Chondrocyte (in vitro differentiated cells): ENCODE measurements around the gene DNAI1. TPM values are rescaled to one million over a fixed set of nuclear protein-coding genes. Genes with fewer than 3 reads are reported as not detected.

Experiments used
- DNase-seq: peaks from one replicate; pipeline ENCODE4 v3.0.0; 2021; ENCODE audit warnings: mixed read lengths, low spot score
- H3K27ac Mint-ChIP-seq: one replicate; pipeline ENCODE4 v1.8.0; 2021; ENCODE audit warnings: mild to moderate bottlenecking, moderate library complexity, mixed read lengths; ENCODE audit not compliant: unreplicated experiment
- H3K27me3 Mint-ChIP-seq: 2 replicates; pipeline ENCODE4 v1.8.0; 2021; ENCODE audit warnings: low read depth, mixed read lengths
- H3K36me3 Mint-ChIP-seq: 2 replicates; pipeline ENCODE4 v1.8.0; 2021; ENCODE audit warnings: low read depth, mixed read lengths
- H3K4me1 Mint-ChIP-seq: 2 replicates; pipeline ENCODE4 v1.8.0; 2021; ENCODE audit warnings: low read depth, mild to moderate bottlenecking, mixed read lengths
- H3K4me3 Mint-ChIP-seq: one replicate; pipeline ENCODE4 v1.8.0; 2021; ENCODE audit warnings: mild to moderate bottlenecking, moderate library complexity, mixed read lengths; ENCODE audit not compliant: unreplicated experiment
- H3K9me3 Mint-ChIP-seq: 2 replicates; pipeline ENCODE4 v1.8.0; 2021; ENCODE audit warnings: low read depth, mixed read lengths
- CTCF ChIP-seq: fragments of 200-600 bp; sonication (generic); IDR thresholded peaks from 2 replicates; pipeline ENCODE4 v1.5.0; 2021; ENCODE audit warnings: antibody characterized with exemption, mild to moderate bottlenecking, moderate library complexity
- total RNA-seq: library from RNA; stranded (reverse); gene quantifications from 3 replicates; pipeline ENCODE4 v1.2.1, GENCODE V29; 2021

The DNAI1 gene
- total RNA-seq, 1 donor from 2014 or later: 0.25 TPM

DNA sequence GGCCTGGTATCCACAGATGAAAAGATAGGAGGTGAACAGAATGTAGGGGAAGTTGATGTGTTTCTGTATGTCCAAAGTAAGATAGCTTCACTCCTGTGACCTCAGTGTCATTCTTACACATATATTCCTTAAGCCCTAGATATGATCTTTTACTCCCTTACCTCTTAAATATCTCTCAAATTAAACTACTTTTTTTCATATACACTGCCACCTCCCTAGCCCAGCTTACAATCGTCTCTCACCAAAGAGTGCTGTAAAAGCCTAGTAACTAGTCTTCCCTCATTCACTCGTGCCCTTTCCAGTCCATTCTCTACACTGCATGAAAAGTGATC is 5.3 kb downstream of the DNAI1 start:
- H3K27me3 Mint-ChIP-seq: peaks cover 22% of the 10 kb centered on the region
- H3K4me3 Mint-ChIP-seq: no peak overlapping the region
- no peak overlapping the region for H3K27ac Mint-ChIP-seq
- no peak for DNase-seq
- peaks cover 4% of the 10 kb centered on the region for H3K4me1 Mint-ChIP-seq
- H3K9me3 Mint-ChIP-seq: no peaks in the 10 kb centered on the region
- H3K36me3 Mint-ChIP-seq: no peaks in the 10 kb centered on the region
- TF ChIP-seq CTCF: no peak

GRCh38 chr9:34464571-34464970 is 6.0 kb downstream of the DNAI1 start:
- no peaks in the 10 kb centered on the region for H3K4me1 Mint-ChIP-seq

DNA sequence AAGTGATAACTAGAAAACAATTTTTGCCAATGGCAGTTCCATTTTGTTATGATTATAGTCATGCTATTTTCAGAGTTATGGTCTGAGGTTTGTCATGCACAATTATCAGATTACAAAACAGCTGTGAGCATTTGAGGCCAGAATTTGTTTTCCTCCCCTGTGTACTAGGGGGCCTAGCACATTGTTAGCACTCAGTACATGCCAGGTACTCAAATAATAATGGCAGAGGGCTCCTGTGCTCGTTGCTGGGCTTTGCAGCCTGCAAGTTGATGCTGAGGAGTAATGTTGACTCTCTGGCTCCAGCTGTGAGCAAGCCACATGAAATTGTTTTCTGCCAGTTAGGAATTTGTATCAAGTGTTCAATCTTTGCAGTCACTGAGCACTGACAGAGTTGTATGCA is 6.9 kb downstream of the DNAI1 start:
- Mint-ChIP-seq H3K27me3 (peaks cover 19% of the 10 kb centered on the region), H3K9me3 (no peaks in the 10 kb centered on the region), H3K36me3 (no peaks in the 10 kb centered on the region), H3K4me3 (no peak overlapping the region), H3K4me1 (no peaks in the 10 kb centered on the region), H3K27ac (no peak overlapping the region)
- no peak for TF ChIP-seq CTCF
- no peak for DNase-seq

More at GRCh38 chr9:34464571-34464970, 6.0 kb downstream of the DNAI1 start:
- no peak overlapping the region for H3K4me3 Mint-ChIP-seq
- no peaks in the 10 kb centered on the region for H3K36me3 Mint-ChIP-seq
- TF ChIP-seq CTCF: no peak
- peaks cover 21% of the 10 kb centered on the region for H3K27me3 Mint-ChIP-seq
- H3K27ac Mint-ChIP-seq: no peak overlapping the region
- DNase-seq: no peak
- no peaks in the 10 kb centered on the region for H3K9me3 Mint-ChIP-seq

DNA sequence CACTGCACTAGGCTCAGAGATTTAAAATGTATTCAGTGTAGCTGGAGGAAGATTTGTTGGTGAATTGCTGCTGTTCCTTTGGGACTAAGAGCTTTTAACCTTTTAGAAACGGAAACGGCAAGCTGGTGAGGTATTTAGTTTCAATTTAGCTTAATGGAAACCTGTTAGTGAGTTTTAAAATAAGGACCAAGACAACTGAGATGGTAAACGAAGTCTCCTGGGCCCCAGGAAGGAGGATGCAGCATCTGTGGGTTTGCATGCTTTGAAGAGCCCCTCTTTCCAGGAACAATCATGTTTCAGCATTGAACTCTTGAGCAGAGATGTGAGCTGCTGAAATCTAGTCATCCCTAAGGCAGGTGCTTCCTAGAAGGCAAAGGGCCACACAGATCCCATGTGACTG is 16.5 kb downstream of the DNAI1 start:
- Mint-ChIP-seq H3K9me3 (no peaks in the 10 kb centered on the region), H3K36me3 (no peaks in the 10 kb centered on the region), H3K27me3 (peaks cover 37% of the 10 kb centered on the region), H3K4me1 (no peaks in the 10 kb centered on the region), H3K4me3 (no peak overlapping the region), H3K27ac (no peak overlapping the region)
- DNase-seq: no peak
- TF ChIP-seq CTCF: no peak

DNA sequence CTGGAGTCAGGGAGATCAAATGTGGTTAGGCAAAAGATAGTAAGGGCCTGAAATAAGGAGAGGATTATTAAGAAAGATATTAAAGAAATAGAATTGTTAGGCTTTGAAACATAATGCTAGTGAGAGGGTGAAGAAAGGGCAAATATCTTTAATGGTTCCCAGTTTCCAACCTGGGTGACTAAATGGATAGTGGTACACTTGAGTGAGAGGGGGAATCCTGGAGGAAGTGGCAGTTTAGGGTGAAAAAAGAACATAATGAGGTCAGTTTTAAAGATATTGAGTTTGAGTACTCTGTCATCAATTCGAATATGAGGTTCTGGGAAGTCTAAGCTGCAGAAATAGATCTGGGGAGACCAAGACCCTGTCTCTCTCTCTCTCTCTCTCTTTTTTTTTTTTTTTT is 18.9 kb downstream of the DNAI1 start:
- Mint-ChIP-seq H3K27ac (no peak overlapping the region), H3K27me3 (peaks cover 39% of the 10 kb centered on the region), H3K4me3 (no peak overlapping the region), H3K36me3 (no peaks in the 10 kb centered on the region), H3K4me1 (no peaks in the 10 kb centered on the region), H3K9me3 (no peaks in the 10 kb centered on the region)
- TF ChIP-seq CTCF: no peak
- DNase-seq: no peak
